ENCODE data around the gene OR8G1. TPM values are rescaled to one million over a fixed set of nuclear protein-coding genes. Genes with fewer than 3 reads are reported as not detected.

Gene OR8G1
- total RNA-seq, 4 donors from 2014 or later: not detected

DNA sequence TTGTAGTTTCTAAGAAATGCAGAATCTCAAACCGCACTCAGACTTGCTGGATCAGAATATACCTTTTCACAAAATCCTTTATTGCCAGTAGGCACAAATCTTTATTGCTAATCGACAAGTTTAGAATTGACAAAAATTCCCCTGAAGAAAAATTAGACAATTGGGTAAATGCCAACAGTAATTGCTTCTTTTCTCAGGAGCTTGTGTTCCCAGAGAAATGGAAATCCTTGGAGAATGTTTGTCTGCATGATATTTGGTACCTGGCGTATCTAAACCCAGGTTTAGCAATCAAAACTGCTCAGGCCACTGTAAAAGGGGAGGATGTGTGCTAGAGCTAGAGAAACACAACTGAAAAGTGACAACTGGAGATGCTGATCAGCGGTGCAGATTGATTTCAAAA is 15.2 kb downstream of the OR8G1 start, which contains the start of gene OR8G5:
OR8G5 (plus strand) TSS at position 301 of the 400 bp plus-strand sequence. CDS start 8,556 bp downstream, outside the sequence.
- TF ChIP-seq, protein P1, sequence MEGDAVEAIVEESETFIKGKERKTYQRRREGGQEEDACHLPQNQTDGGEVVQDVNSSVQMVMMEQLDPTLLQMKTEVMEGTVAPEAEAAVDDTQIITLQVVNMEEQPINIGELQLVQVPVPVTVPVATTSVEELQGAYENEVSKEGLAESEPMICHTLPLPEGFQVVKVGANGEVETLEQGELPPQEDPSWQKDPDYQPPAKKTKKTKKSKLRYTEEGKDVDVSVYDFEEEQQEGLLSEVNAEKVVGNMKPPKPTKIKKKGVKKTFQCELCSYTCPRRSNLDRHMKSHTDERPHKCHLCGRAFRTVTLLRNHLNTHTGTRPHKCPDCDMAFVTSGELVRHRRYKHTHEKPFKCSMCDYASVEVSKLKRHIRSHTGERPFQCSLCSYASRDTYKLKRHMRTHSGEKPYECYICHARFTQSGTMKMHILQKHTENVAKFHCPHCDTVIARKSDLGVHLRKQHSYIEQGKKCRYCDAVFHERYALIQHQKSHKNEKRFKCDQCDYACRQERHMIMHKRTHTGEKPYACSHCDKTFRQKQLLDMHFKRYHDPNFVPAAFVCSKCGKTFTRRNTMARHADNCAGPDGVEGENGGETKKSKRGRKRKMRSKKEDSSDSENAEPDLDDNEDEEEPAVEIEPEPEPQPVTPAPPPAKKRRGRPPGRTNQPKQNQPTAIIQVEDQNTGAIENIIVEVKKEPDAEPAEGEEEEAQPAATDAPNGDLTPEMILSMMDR (IDR thresholded peaks at IDR 0.05; ENCODE audit: low read depth): no peak

DNA sequence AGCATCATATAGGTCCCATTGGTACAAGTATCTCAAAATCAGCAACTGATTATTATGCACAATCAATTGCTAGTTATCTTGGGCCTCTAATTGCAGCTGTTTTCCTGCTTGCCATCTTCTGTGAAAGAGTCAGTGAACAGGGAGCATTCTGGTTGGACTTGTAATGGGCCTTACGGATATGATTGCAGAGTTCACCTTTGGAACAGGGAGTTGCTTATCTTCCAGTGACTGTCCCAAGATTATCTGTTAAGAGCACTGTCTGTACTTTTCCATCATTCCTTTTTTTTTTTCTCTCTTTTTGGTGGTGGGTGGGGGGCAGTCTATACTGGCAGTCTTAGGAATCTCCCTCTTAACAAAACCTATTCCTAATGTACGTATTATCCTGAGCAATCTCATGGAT is 33.1 kb downstream of the OR8G1 start:
- TF ChIP-seq, protein P1 (IDR thresholded peaks at IDR 0.05; ENCODE audit: low read depth): no peak

DNA sequence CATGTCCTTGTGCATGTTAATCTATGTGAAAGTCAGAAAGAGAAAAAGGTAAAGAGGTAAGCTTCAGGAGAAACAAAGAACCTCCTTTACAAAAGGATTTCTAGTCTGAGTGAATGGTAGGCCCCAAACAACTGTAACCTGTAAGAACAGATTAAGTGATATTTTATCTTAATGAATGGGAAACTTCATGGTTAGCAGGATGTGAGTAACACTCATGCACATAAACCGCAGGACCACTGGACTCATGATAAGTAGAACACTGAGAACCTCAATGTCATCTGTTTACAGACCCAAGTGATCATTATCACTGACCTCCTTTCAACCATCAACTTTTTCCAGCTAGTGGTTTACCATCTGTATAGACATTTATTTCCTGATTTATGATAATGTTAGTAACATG is 35.2 kb downstream of the OR8G1 start:
- TF ChIP-seq, protein P1 (IDR thresholded peaks at IDR 0.05; ENCODE audit: low read depth): no peak

DNA sequence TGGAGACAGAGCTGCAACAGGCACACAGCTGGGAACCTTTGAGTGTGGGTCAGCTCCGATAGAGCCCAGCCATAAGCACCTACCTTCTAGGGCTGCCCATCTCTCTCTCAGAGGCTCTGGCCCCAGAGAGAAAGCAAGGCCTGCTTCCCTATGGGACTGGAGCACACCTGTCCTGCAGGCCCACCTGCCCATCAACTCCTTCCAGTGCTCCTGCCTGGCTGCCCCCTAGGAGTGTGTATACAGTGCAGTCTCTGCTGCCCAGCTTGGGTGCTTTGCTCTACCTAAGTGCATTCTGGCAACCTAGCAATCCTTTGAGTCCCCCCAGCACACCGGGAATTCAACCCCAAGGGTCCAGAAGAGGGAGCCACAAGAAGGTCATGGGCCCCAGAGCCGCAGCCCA is 36.3 kb downstream of the OR8G1 start:
- TF ChIP-seq, protein P1 (IDR thresholded peaks at IDR 0.05; ENCODE audit: low read depth): no peak

DNA sequence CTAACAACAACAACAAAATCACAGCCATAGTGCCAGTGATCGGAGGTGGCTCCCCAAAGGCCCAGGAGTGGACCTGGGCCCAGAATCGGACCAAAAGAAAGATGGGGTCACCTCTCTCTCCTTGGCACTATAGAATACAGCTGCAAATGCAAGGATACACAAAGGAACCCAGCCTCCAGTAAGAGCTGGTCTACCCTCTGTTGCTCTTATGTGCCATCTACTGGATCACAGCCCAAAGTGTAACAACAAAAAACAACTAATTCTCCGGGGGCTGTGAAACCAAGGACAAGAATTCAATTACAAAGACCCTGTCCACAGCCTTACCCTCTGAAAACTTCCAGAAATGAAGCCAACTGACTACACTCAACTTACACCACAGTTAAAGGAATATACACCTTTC is 36.9 kb downstream of the OR8G1 start:
- TF ChIP-seq, protein P1 (IDR thresholded peaks at IDR 0.05; ENCODE audit: low read depth): no peak

DNA sequence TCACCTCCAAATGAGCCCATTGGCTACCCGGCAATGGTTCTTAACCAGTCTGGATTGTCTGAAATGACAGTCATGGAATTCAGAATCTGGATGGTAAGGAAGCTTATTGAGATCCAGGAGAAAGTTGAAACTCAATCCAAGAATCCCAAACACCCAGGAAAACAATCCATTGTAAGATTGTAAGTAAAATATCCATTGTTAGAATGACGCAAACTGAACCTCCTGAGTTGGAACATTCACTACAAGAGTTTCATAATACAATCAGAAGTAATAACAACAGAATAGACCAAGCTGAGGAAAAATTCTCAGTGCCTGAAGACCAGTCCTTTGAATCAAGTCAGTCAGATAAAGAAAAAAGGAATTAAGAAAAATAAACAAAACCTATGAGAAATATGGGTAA is 37.4 kb downstream of the OR8G1 start:
- TF ChIP-seq, protein P1 (IDR thresholded peaks at IDR 0.05; ENCODE audit: low read depth): no peak

DNA sequence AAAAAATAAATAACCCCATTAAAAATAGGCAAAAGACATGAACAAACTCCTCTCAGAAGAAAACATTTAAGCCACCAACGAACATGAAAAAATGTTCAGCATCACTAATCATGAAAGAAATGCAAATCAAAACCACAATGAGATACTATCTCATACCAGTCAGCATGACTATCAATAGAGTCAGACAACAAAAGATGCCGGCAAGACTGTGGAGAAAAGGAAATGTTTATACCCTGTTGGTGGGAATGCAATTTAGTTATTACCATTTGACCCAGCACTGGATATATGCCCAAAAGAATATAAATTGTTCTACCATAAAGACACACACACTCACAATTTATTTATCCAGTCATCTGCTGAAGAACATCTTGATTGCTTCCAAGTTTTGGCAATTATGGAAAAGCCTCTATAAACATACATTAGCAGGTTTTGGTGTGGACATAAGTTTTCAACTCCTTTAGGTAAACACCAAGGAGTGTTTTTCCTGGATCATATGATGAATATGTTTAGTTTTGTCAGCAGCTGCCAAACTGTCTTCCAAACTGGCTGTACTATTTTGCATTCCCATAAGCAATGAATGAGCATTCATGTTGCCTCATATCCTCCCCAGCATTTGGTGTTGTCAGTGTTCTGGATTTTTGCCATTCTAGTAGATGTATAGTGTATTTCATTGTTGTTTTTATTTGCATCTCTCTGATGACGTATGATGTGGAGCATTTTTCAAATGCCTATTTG is 44.9 kb downstream of the OR8G1 start:
- TF ChIP-seq, protein P1 (IDR thresholded peaks at IDR 0.05; ENCODE audit: low read depth): no peak

Data from subcutaneous adipose tissue (tissue), 4 donors.